K562 (cell line): ENCODE results near the gene REM1. TPM values are rescaled to one million over a fixed set of nuclear protein-coding genes. Genes with fewer than 3 reads are reported as not detected.

Source experiments
- BRF1 ChIP-seq: IDR thresholded peaks from 3 replicates; pipeline ENCODE4 v1.6.1; 2011; ENCODE audit warnings: borderline replicate concordance, mild to moderate bottlenecking; ENCODE audit not compliant: insufficient read length; ENCODE audit errors: extremely low read depth
- CCNT2 ChIP-seq: IDR thresholded peaks from 2 replicates; pipeline ENCODE4 v1.6.1; 2011; ENCODE audit warnings: borderline replicate concordance, low read depth, mild to moderate bottlenecking, moderate library complexity, mixed read lengths, low read length; ENCODE audit not compliant: insufficient read length; ENCODE audit errors: extremely low read depth
- CHD4 ChIP-seq: fragments of 200-600 bp; sonication (generic); IDR thresholded peaks from 3 replicates; pipeline ENCODE4 v1.6.1; 2012; ENCODE audit warnings: low read depth, mild to moderate bottlenecking, mixed read lengths, low read length, inconsistent platforms; ENCODE audit not compliant: insufficient read depth, insufficient replicate concordance, poor library complexity, severe bottlenecking
- DEAF1 ChIP-seq: fragments of 450-650 bp; formaldehyde crosslinking; IDR thresholded peaks from 2 replicates; pipeline ENCODE4 v1.4.0; 2020; ENCODE audit warnings: mild to moderate bottlenecking, moderate library complexity
- EZH2 ChIP-seq: IDR thresholded peaks from 2 replicates; pipeline ENCODE4 v1.6.1; 2012; ENCODE audit warnings: low read depth, mild to moderate bottlenecking, inconsistent platforms, low read length, borderline replicate concordance
- FOSL1 ChIP-seq: fragments of 200-800 bp; sonication (Bioruptor generic); conservative IDR thresholded peaks from 2 replicates; pipeline ENCODE4 v1.6.1; 2016; ENCODE audit warnings: missing genetic modification characterization, missing compliant biosample characterization
- HBP1 ChIP-seq: fragments of 450-650 bp; formaldehyde crosslinking; IDR thresholded peaks from 2 replicates; pipeline ENCODE4 v1.4.0; 2022; ENCODE audit warnings: missing genetic modification characterization
- KHSRP ChIP-seq: fragments of 450-650 bp; IDR thresholded peaks from 2 replicates; pipeline ENCODE4 v1.6.1; 2017
- MCM7 ChIP-seq, 2 experiments: fragments of 450-650 bp; IDR thresholded peaks; 2 replicates each; pipeline ENCODE4 v1.6.1; 2016 to 2018
- SMAD3 ChIP-seq: fragments of 450-650 bp; formaldehyde crosslinking; conservative IDR thresholded peaks from 2 replicates; pipeline ENCODE4 v1.4.0; 2020; ENCODE audit warnings: mild to moderate bottlenecking
- SRSF7 ChIP-seq: fragments of 200-400 bp; formaldehyde crosslinking; optimal IDR thresholded peaks from 2 replicates; pipeline ENCODE3; 2017; ENCODE audit warnings: mild to moderate bottlenecking, low read depth, low read length
- STAG1 ChIP-seq: sonication (generic); formaldehyde crosslinking; IDR thresholded peaks from 2 replicates; pipeline ENCODE4 v1.5.0; 2020; ENCODE audit warnings: missing genetic modification reagents, borderline replicate concordance
- TSHZ1 ChIP-seq: fragments of 250-450 bp; sonication (Bioruptor Pico); IDR thresholded peaks from 2 replicates; pipeline ENCODE4 v1.4.0; 2020; ENCODE audit warnings: mild to moderate bottlenecking, moderate library complexity
- XRCC3 ChIP-seq: fragments of 450-650 bp; IDR thresholded peaks from 2 replicates; pipeline ENCODE4 v1.6.1; 2017; ENCODE audit warnings: mild to moderate bottlenecking, moderate library complexity
- ZNF311 ChIP-seq: fragments of 250-450 bp; sonication (Bioruptor Pico); IDR thresholded peaks from 2 replicates; pipeline ENCODE4 v1.4.0; 2020; ENCODE audit warnings: mild to moderate bottlenecking, moderate library complexity
- ZNF41 ChIP-seq: fragments of 250-450 bp; sonication (Bioruptor Pico); conservative IDR thresholded peaks from 2 replicates; pipeline ENCODE4 v1.4.0; 2020; ENCODE audit warnings: mild to moderate bottlenecking
- polyA plus RNA-seq, 8 experiments: library from polyadenylated mRNA; depleted of rRNA in 4 of 8; stranded (reverse) in 5 of 8; unstranded in 3 of 8; fragments of >200 nt; fragmentation: Nextera tagmentation in 2 of 8; fragmentation: Illumina TruSeq in 1 of 8; extraction: Ambion mirVana in 2 of 8; extraction: Trizol in 1 of 8; gene quantifications; 2 replicates each; pipeline versions ENCODE4 v1.2.1 to v1.2.3, GENCODE V29; 2011 to 2014; ENCODE audit warnings: inconsistent platforms in 1 of 8, missing spikeins in 1 of 8
- total RNA-seq, 7 experiments: library from RNA; depleted of rRNA in 6 of 7; stranded (reverse); fragments of >200 nt in 6 of 7; fragmentation: Illumina TruSeq in 2 of 7; extraction: Trizol in 2 of 7; gene quantifications; 2 replicates each; pipeline versions ENCODE4 v1.2.1 to v1.2.3, GENCODE V29; 2011 to 2021; ENCODE audit warnings: low replicate concordance in 1 of 7
- TF ChIP-seq, protein P1 (sequence below): fragments of 450-650 bp; IDR thresholded peaks from 2 replicates; pipeline ENCODE4 v1.6.1; 2017; ENCODE audit warnings: antibody characterized with exemption, mild to moderate bottlenecking

The REM1 gene
- total and polyA plus RNA-seq, 9 of the 15 experiments (the other 6 are each of a cell fraction or from before 2014, with no cell fraction given), result not detected

- TF ChIP-seq HBP1 (CRISPR knock-in tag), result no peak
- no peak for TF ChIP-seq STAG1
- TF ChIP-seq CCNT2, result no peak
- peak; percentile 80 for TF ChIP-seq ZNF311 (CRISPR knock-in tag)
- TF ChIP-seq SRSF7, result no peak
- TF ChIP-seq BRF1, result no peak
- TF ChIP-seq SMAD3, result peak; percentile 81
- TF ChIP-seq DEAF1 (CRISPR knock-in tag), result no peak
- TF ChIP-seq, protein P1, sequence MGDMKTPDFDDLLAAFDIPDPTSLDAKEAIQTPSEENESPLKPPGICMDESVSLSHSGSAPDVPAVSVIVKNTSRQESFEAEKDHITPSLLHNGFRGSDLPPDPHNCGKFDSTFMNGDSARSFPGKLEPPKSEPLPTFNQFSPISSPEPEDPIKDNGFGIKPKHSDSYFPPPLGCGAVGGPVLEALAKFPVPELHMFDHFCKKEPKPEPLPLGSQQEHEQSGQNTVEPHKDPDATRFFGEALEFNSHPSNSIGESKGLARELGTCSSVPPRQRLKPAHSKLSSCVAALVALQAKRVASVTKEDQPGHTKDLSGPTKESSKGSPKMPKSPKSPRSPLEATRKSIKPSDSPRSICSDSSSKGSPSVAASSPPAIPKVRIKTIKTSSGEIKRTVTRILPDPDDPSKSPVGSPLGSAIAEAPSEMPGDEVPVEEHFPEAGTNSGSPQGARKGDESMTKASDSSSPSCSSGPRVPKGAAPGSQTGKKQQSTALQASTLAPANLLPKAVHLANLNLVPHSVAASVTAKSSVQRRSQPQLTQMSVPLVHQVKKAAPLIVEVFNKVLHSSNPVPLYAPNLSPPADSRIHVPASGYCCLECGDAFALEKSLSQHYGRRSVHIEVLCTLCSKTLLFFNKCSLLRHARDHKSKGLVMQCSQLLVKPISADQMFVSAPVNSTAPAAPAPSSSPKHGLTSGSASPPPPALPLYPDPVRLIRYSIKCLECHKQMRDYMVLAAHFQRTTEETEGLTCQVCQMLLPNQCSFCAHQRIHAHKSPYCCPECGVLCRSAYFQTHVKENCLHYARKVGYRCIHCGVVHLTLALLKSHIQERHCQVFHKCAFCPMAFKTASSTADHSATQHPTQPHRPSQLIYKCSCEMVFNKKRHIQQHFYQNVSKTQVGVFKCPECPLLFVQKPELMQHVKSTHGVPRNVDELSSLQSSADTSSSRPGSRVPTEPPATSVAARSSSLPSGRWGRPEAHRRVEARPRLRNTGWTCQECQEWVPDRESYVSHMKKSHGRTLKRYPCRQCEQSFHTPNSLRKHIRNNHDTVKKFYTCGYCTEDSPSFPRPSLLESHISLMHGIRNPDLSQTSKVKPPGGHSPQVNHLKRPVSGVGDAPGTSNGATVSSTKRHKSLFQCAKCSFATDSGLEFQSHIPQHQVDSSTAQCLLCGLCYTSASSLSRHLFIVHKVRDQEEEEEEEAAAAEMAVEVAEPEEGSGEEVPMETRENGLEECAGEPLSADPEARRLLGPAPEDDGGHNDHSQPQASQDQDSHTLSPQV, result no peak
- no peak for TF ChIP-seq XRCC3
- no peak for TF ChIP-seq KHSRP
- no peak for TF ChIP-seq MCM7 (IDR thresholded peaks at IDR 0.05)
- no peak for TF ChIP-seq CHD4
- peak; percentile 73 for TF ChIP-seq ZNF41 (CRISPR knock-in tag)
- TF ChIP-seq FOSL1 (tag), result 0 out of 2 replicates have a peak, but pooled peaks have one; percentile 40
- TF ChIP-seq EZH2, result no peak
- TF ChIP-seq TSHZ1 (CRISPR knock-in tag), result 0 out of 2 replicates have a peak, but pooled peaks have one; percentile 48
Measured at GRCh38 chr20:31505903-31506302, 30.8 kb downstream of the REM1 start (continued).
